ENCODE measurements around the gene BST2.

Gene BST2

GRCh38 chr19:17429641-17430113 is 24.2 kb upstream of the BST2 start:
- no peak for TF ChIP-seq GATA2 (IDR thresholded peaks at IDR 0.05; ENCODE audit: low read depth, low read length)
- TF ChIP-seq GATA3 (IDR thresholded peaks at IDR 0.05; ENCODE audit: low read depth, low read length): no peak

DNA sequence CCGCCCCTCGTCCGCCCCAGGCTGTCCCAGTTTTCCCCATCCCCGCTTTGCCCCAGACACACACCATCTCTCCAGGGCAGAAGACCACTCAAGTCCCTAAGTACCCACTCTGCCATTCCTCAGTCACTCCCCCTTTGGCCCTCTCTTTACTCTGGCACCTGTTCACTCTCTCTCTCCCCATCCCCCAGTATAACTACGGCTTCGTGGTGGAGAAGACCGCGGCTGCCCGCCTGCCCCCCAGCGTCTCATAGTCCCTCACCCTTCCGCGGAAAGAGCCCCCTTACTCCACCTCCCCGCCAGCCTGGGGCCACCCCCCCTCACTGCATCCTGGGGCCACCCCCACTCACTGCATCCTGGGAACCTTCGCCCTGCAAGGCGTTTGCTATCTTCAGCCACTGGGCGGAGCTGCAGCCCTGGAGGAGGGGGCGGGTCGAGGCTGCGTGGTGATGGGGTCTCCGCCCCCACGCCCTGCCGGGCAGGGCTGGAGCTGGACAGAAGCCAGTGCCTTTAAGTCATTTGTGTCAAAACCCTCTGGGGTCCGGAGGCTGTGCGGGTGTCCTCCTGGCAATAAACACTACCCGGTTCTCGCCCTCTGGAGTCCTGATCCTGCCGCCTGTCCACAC is 19.4 kb upstream of the BST2 start:
- TF ChIP-seq GATA2 (IDR thresholded peaks at IDR 0.05; ENCODE audit: low read depth, low read length) (no peak), GATA3 (IDR thresholded peaks at IDR 0.05; ENCODE audit: low read depth, low read length) (no peak)

DNA sequence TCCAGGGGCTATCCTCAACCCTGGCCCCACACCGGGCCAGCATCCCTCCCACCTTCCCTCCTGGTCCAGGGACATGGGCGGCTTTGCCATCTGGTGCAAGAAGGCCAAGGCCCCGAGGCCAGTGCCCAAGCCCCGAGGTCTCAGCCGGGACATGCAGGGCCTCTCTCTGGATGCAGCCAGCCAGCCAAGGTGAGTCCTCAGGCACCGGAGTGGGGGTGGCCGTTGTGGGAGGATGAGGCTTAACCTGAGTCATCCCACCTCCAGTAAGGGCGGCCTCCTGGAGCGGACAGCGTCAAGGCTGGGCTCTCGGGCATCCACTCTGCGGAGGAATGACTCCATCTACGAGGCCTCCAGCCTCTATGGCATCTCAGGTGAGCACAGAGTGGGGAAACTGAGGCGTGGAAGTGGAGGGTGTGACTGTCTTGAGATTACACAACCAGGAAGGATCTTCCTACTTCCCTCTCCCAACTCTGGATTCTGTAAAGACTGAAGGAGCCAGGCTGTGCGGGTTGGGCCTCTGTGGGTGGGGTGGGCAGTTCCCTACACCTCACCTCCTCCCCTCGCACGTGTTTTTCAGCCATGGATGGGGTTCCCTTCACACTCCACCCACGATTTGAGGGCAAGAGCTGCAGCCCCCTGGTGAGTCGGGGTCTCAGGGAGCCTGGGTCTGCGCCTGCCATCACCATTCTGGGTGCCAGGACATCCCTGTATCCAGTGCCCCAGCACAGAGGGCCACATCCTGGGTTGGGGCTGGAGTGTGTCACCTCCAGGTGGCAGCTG is 18.2 kb upstream of the BST2 start:
- TF ChIP-seq GATA3 (IDR thresholded peaks at IDR 0.05; ENCODE audit: low read depth, low read length) (no peak), GATA2 (IDR thresholded peaks at IDR 0.05; ENCODE audit: low read depth, low read length) (no peak)

GRCh38 chr19:17421942-17422341 is 16.5 kb upstream of the BST2 start:
- TF ChIP-seq GATA3 (IDR thresholded peaks at IDR 0.05; ENCODE audit: low read depth, low read length): no peak
- TF ChIP-seq GATA2 (IDR thresholded peaks at IDR 0.05; ENCODE audit: low read depth, low read length): no peak

GRCh38 chr19:17420475-17420924 is 15.1 kb upstream of the BST2 start:
- no peak for TF ChIP-seq GATA2 (IDR thresholded peaks at IDR 0.05; ENCODE audit: low read depth, low read length)
- TF ChIP-seq GATA3 (IDR thresholded peaks at IDR 0.05; ENCODE audit: low read depth, low read length): no peak

DNA sequence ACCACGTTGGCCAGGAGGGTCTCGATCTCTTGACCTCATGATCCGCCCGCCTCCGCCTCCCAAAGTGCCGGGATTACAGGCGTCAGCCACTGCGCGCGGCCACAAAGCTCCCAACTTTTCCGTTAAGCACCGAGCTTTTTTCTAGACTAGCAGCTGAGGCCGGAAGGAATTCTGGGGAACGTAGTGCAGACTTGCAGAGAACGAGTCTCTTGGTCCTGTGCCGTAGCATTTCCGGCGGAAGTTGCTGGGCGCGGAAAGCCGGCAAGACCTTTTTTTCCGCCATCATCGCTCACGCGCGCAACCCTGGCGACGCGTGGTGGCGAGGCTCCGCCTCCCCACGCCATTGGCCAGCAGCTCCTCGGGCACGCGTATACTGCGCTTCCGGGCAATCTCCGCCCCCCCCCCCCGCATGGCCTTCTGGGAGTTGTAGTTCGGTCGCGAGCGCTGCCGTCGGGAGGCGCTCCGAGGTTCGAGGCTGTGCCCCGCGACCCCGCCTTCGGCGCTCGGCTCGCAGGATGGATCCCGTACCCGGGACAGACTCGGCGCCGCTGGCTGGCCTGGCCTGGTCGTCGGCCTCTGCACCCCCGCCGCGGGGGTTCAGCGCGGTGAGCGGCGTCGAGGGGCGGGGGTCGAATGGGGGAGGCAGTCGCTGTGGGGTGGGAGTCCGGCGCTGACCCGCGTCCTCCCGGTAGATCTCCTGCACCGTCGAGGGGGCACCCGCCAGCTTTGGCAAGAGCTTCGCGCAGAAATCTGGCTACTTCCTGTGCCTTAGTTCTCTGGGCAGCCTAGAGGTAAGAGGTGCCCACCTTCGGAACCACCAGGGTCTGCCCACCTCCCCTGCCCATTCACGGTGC is 14.4 kb upstream of the BST2 start, which contains the start of gene MVB12A:
Gene MVB12A (plus strand): TSS at position 427 of the 854 bp plus-strand sequence. CDS start 89 bp downstream, at position 516.
- TF ChIP-seq GATA2 (IDR thresholded peaks at IDR 0.05; ENCODE audit: low read depth, low read length) (no peak), GATA3 (IDR thresholded peaks at IDR 0.05; ENCODE audit: low read depth, low read length) (no peak)

DNA sequence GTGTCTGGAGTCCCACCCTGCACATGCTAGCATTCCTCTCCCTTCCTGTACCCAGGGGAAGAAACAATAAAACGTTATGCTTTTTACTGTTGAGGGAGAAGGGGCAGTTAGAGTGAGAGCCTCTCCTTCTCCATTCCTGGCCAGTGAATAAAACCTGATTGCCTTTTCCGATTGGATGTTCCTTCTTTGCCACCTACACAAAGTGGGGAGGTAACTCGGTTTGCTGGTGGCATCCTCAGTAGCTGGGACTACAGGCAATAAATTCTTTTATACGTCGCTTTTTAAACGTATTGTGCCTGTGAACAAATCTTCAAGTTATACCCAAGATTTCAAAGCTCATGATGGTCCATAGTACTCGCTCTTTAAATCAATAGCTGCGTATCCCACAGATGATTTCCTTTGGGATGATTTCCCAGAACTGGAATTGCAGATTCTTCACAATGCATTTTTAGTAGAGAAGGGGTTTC is 13.8 kb upstream of the BST2 start:
- TF ChIP-seq GATA2 (IDR thresholded peaks at IDR 0.05; ENCODE audit: low read depth, low read length): no peak
- TF ChIP-seq GATA3 (IDR thresholded peaks at IDR 0.05; ENCODE audit: low read depth, low read length): no peak

DNA sequence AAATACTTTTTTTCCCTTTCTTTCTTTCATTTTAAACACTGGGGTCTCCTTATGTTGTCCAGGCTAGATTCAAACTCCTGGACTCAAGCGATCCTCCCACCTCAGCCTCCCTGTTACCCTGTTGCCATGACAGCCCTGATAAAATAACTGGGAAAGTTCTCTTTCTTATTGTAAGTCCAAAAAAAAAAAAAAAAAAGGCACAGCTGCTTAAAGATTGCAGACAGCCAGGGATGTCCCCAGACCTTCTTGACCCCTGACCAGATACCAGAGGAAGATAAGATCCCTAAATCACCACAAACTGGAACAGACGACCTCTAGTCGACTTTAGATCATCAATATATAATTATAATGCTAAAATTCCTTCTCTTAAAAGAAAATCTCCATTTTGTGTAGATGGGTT is 13.3 kb upstream of the BST2 start:
- TF ChIP-seq GATA2 (IDR thresholded peaks at IDR 0.05; ENCODE audit: low read depth, low read length) (no peak), GATA3 (IDR thresholded peaks at IDR 0.05; ENCODE audit: low read depth, low read length) (no peak)

DNA sequence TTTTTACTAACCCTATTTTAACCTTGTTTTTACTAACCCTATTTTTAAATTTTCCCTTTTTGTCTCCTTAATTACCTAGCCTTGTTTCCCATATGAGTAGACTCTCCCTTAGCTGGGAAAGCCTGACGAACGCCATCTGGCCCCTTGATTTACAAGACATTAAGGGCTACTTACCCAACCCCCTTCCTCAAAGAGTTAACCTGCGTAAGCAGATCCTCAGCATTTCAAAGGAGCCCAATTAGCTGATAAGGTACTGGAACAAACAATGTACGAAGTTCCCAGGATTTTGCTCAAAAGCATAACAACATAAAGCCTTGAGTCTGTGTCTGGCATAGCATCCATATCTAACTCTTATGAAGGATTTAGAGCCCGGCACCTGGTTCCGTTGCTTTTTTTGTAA is 9.7 kb upstream of the BST2 start:
- TF ChIP-seq GATA2 (IDR thresholded peaks at IDR 0.05; ENCODE audit: low read depth, low read length) (no peak), GATA3 (IDR thresholded peaks at IDR 0.05; ENCODE audit: low read depth, low read length) (no peak)

- TF ChIP-seq GATA2 (IDR thresholded peaks at IDR 0.05; ENCODE audit: low read depth, low read length) (no peak), GATA3 (IDR thresholded peaks at IDR 0.05; ENCODE audit: low read depth, low read length) (no peak)
Observed at GRCh38 chr19:17414097-17414496, 8.7 kb upstream of the BST2 start.

GRCh38 chr19:17411801-17412200 is 6.4 kb upstream of the BST2 start:
- TF ChIP-seq GATA3 (IDR thresholded peaks at IDR 0.05; ENCODE audit: low read depth, low read length) (no peak), GATA2 (IDR thresholded peaks at IDR 0.05; ENCODE audit: low read depth, low read length) (no peak)

- TF ChIP-seq GATA3 (IDR thresholded peaks at IDR 0.05; ENCODE audit: low read depth, low read length) (no peak), GATA2 (IDR thresholded peaks at IDR 0.05; ENCODE audit: low read depth, low read length) (no peak)
Observed at GRCh38 chr19:17409990-17410389, 4.6 kb upstream of the BST2 start.

DNA sequence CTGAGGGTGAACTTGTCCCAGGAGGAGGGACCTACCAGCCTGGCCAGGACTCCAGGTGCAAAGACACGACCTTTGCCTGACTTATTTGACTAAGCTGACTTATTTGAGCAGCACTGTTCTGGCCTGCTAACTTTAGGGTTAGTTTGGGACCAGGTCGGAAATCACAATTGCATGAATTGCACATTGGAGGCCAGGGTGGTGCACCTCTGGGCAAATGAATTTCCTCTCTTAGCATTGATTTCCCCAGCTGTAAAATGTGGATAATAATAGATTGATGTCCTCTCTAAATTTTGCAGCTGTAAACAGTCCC is 1.4 kb upstream of the BST2 start:
- TF ChIP-seq GATA2 (IDR thresholded peaks at IDR 0.05; ENCODE audit: low read depth, low read length) (no peak), GATA3 (IDR thresholded peaks at IDR 0.05; ENCODE audit: low read depth, low read length) (no peak)
